Stimulated activated CD8-positive, alpha-beta memory T cell treated with anti-CD3 and anti-CD28 coated beads, Interleukin-15, amount 100 ng/mL, for 24 hours (primary cell): Measurements from ENCODE around the gene HTR3E.
A peak's percentile ranks its signal among the peaks of the same experiment; 100 is the strongest.

Experiments used
- DNase-seq: peaks from one replicate; pipeline ENCODE4 v3.0.0-alpha.2; 2020; ENCODE audit warnings: low read depth

HTR3E gene

GRCh38 chr3:184155644-184156521 lies 59.0 kb downstream of the HTR3E start:
- DNase-seq: peak; percentile 16

GRCh38 chr3:184156522-184156955 lies 59.7 kb downstream of the HTR3E start:
- DNase-seq: no peak
